HUES64 (cell line): ENCODE results near the gene KCNA2.

ENCODE experiments used
- H3K27ac ChIP-seq: 2 replicates; pipeline ENCODE4 v1.7.0; 2013; ENCODE audit warnings: low read depth, low read length, inconsistent platforms
- H3K27me3 ChIP-seq: 2 replicates; pipeline ENCODE4 v1.6.1; 2013; ENCODE audit warnings: mild to moderate bottlenecking, low read length; ENCODE audit not compliant: insufficient read depth
- H3K36me3 ChIP-seq: 2 replicates; pipeline ENCODE4 v1.6.1; 2013; ENCODE audit warnings: mild to moderate bottlenecking, low read length; ENCODE audit not compliant: insufficient read depth
- H3K4me1 ChIP-seq: 2 replicates; pipeline ENCODE4 v1.6.1; 2013; ENCODE audit warnings: mild to moderate bottlenecking, low read length, moderate library complexity; ENCODE audit not compliant: insufficient read depth
- H3K4me3 ChIP-seq: 2 replicates; pipeline ENCODE4 v1.5.1; 2013; ENCODE audit warnings: mild to moderate bottlenecking, low read length, moderate library complexity
- H3K9ac ChIP-seq: 2 replicates; pipeline ENCODE4 v1.6.1; 2013; ENCODE audit warnings: mild to moderate bottlenecking, low read depth, low read length
- H3K9me3 ChIP-seq: 2 replicates; pipeline ENCODE4 v1.6.1; 2013; ENCODE audit warnings: low read depth, low read length; ENCODE audit not compliant: insufficient read depth
- WGBS: fragments of 150-250, 120-280 bp; methylation state at CpG from one replicate; pipeline ENCODE4 v1.1.7; 2013; ENCODE audit warnings: missing lambda C conversion rate; 5-methylcytosine and 5-hydroxymethylcytosine counted together

KCNA2 gene

DNA sequence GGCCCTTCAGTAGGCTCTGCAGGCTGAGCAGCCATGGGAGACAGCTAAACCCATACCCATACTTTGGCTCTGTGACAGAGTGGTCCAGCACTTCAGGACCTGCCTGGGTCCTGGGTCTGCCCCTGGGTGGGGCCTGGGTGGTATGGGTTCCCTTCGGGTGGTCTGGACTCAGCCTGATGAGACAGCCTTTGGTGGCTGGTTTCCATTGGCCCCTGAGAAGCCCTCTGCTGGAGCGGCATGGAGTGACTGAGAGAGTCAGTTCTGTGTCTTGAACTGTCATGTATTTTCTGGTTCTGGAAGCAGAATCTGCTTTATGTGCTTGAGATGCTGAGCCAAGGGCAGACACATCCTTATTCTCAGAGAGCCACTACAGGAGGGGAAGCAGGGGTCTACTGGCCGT, 31.3 kb upstream of the KCNA2 start:
- Histone ChIP-seq H3K9ac (no peak overlapping the region), H3K36me3 (no peaks in the 10 kb centered on the region), H3K9me3 (no peaks in the 10 kb centered on the region), H3K4me1 (no peaks in the 10 kb centered on the region), H3K4me3 (no peak overlapping the region), H3K27me3 (no peaks in the 10 kb centered on the region), H3K27ac (no peak overlapping the region)
- 74% methylated on average over 3 of the region's 3 CpGs for WGBS

DNA sequence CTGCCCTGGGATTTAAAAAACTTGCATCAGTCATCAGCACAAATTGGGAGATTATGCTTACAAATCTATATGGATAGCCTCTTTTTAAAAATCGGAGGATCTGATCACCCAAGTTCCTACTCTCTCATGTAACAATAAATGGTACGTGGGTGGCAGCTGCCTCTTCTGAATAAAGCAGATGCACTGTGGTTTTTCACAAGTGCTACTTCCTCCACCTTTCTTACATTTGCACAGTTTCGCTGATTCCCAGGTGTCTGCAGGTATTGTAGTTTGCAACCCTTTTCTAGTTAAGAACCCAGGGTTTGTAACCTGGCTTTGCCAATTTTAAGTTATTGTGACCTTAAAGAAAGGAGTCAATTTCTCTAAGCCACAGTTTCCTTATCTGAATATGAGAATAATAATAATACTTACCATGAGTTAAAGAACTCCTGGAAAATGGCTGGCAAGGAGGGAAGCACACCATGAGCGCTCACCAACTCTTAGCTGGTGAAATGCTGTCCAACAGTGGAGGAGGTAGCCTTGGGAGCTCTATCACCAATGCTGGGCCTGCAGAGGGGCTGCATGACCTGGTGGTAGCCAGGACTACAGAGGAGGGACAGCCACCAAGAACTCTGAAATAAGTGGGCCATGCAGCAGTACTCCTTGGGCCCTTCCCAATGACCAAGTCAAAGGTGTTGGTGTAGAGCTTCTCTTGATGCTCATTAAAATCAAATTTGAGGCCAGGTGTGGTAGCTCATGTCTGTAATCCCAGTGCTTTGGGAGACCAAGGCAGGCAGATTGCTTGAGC, 30.2 kb upstream of the KCNA2 start:
- Histone ChIP-seq H3K36me3 (no peaks in the 10 kb centered on the region), H3K4me1 (no peaks in the 10 kb centered on the region), H3K27ac (no peak overlapping the region), H3K9me3 (no peaks in the 10 kb centered on the region), H3K27me3 (no peaks in the 10 kb centered on the region), H3K4me3 (no peak overlapping the region), H3K9ac (no peak overlapping the region)
- 93% methylated on average over 4 of the region's 4 CpGs for WGBS

GRCh38 chr1:110635434-110635833, 29.3 kb upstream of the KCNA2 start:
- no peak overlapping the region for H3K9ac ChIP-seq
- H3K27ac ChIP-seq, result no peak overlapping the region

GRCh38 chr1:110634455-110635311, 28.5 kb upstream of the KCNA2 start:
- WGBS, result 85% methylated on average over 7 of the region's 7 CpGs
- H3K9me3 ChIP-seq, result no peaks in the 10 kb centered on the region
- H3K4me1 ChIP-seq, result no peaks in the 10 kb centered on the region
- H3K27ac ChIP-seq, result no peak overlapping the region
- no peaks in the 10 kb centered on the region for H3K36me3 ChIP-seq
- no peak overlapping the region for H3K9ac ChIP-seq
- H3K27me3 ChIP-seq, result no peaks in the 10 kb centered on the region
- no peak overlapping the region for H3K4me3 ChIP-seq

More at GRCh38 chr1:110635434-110635833, 29.3 kb upstream of the KCNA2 start:
- H3K27me3 ChIP-seq, result no peaks in the 10 kb centered on the region
- no peaks in the 10 kb centered on the region for H3K36me3 ChIP-seq
- H3K4me1 ChIP-seq, result no peaks in the 10 kb centered on the region
- no peak overlapping the region for H3K4me3 ChIP-seq
- WGBS, result 87% methylated on average over 2 of the region's 2 CpGs
- H3K9me3 ChIP-seq, result no peaks in the 10 kb centered on the region

DNA sequence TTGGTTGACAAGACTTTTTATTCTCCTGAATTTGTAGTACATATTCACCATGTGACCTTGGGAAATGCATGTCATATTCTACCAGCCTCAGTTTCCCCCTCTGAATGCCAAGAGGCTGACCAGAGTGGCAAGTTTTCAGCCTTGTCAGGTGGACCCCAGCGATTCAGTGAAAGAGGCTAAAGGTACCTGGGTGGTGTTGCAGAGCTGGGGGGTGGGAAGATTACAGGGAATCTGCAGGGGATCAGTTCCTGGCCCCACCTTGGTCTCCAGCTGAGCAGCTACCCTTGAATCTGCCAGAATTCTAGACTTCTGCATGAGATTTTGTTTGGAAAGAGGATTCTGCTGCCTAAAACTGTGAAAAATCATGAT, 27.9 kb upstream of the KCNA2 start:
- H3K27ac ChIP-seq, result no peak overlapping the region
- 76% methylated on average over 1 of the region's 1 CpG for WGBS
- H3K9me3 ChIP-seq, result no peaks in the 10 kb centered on the region
- H3K4me1 ChIP-seq, result no peaks in the 10 kb centered on the region
- H3K36me3 ChIP-seq, result no peaks in the 10 kb centered on the region
- H3K27me3 ChIP-seq, result no peaks in the 10 kb centered on the region
- no peak overlapping the region for H3K4me3 ChIP-seq
- no peak overlapping the region for H3K9ac ChIP-seq

DNA sequence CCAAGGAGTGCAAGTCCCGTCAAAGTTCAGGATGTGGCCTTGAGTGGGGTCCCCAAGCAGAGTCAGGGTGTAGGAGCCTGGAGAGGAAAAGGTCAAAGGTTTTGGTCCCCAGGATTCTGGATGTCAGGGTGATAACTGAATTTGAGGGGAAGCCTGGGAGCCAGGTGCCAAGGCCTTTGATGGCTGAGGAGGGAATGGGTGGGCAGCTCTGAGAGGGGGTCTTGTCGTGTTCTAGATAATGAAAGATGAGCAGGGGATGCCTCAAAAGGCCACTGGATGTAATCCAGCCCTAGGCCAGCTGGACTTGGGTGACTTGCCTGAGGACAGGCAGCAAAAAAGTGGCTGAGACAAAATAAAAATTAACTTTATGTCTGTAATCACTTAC, 27.5 kb upstream of the KCNA2 start:
- Histone ChIP-seq H3K27me3 (no peaks in the 10 kb centered on the region), H3K9ac (no peak overlapping the region), H3K36me3 (no peaks in the 10 kb centered on the region), H3K4me3 (no peak overlapping the region), H3K9me3 (no peaks in the 10 kb centered on the region), H3K27ac (no peak overlapping the region), H3K4me1 (no peaks in the 10 kb centered on the region)
- 86% methylated on average over 2 of the region's 2 CpGs for WGBS

DNA sequence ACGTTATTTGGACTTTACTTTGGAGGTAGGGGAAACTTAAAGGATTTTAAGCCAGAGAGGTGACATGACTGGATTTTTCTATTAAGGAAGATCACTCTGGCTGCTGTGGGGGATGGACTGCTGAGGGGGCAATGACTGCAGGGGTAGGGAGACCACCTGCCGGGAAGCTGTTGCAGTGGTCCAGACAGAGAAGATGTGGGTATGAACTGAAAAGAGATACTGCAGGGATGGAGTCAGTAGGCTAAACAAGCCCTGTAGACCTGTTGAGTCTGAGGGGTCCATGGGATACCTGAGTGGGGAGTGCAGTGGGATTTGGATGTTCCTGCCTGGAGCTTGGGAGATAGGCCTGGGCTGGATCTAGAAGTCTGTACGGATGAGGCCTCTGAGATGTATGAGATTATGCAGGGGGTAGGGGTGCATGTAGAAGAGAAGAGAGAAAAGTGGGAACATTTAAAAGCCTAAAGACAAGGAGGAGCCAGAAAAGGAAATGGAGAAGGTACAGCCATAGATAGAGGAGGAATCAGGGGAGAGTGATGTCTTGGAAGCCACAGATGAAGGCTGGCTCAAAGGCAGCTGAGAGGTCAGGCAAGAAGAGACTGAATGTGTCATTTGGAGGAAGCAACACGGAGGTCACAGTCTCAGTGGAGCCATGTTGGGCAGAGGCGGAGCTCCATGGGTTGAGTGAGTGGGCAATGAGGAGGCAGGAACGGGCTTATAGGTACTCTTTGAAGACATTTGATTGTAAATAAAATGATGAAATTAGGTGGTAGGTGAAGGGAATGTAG, 25.9 kb upstream of the KCNA2 start:
- Histone ChIP-seq H3K4me3 (no peak overlapping the region), H3K9ac (no peak overlapping the region), H3K36me3 (no peaks in the 10 kb centered on the region), H3K9me3 (no peaks in the 10 kb centered on the region), H3K27ac (no peak overlapping the region), H3K27me3 (no peaks in the 10 kb centered on the region), H3K4me1 (no peaks in the 10 kb centered on the region)
- 80% methylated on average over 6 of the region's 6 CpGs for WGBS

DNA sequence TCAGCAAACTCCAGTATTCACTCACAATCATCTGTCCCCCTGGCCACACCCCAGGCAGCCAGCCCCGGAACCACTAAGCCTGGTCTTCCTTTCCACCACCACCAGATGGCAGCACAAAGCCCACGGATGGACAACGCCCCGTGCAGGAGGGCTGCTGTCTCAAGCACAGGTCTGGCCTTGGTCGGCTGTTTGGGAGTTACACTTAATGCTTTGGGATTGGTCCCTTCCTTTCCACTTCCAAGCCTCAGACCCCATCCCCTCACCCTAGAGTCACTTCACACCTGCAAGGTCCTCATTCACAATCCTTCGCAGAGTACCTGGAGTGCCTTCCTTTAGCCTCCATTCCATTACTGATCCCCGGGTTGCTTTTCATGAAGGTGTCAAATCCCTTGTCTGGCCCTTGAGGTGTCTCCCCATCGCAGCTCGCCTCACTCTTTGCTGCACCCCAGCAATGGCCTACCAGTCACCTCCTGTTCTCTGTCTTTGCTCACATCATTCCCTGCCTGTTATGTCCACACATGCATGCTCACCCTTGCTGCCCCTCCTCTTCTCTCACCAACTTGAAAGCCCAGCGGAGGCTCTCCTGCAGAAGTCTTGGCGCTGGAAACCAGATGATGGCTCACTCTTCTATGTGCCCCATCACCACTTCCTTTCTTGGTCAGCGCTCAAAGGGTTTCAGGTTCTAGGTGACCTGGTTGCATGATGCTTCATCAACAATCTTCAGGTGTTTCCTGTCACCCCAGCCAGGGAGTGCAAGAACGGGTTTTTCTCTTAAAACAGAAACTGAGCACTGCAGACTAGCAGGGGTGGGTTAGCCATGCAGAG, 24.9 kb upstream of the KCNA2 start:
- 50% methylated on average over 13 of the region's 13 CpGs for WGBS
- Histone ChIP-seq H3K9ac (no peak overlapping the region), H3K9me3 (no peaks in the 10 kb centered on the region), H3K27ac (no peak overlapping the region), H3K27me3 (no peaks in the 10 kb centered on the region), H3K4me3 (no peak overlapping the region), H3K36me3 (no peaks in the 10 kb centered on the region), H3K4me1 (no peaks in the 10 kb centered on the region)

DNA sequence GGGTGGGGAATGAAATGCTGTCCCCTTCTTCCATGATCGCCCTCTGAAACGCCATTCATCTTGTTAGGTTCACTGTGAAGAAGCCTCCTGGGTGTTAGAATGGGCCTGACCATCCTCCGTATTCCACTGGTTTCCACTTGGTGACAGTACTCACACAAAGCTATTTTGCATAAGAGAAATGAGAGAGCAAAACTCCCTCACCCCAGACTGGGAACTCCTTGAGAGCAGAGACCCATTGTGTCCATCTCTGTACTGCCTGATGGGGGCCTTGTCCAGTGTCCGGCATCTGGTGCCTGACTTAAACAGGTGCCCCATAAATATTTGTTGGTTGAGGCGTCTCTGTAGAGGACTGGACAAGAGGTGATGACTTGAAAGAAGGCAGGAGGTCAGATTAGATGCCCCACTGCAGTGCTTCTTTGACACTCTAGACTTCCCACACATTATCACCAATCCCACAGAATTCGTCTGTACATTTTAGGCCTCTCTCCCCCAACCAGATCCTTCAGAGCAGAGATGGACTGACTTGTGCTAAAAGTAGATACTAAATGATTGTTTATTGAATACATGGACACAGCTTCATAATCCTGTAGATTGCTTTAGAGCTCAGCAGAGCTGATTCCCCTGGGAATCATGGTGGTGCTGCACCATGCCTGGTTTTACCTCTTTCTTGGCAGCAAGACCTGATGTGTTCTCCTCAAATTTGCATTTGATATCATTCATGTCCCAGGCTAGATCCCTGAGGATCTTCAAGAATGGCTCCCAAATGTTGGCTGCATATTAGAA, 22.4 kb upstream of the KCNA2 start:
- WGBS, result 82% methylated on average over 6 of the region's 6 CpGs

DNA sequence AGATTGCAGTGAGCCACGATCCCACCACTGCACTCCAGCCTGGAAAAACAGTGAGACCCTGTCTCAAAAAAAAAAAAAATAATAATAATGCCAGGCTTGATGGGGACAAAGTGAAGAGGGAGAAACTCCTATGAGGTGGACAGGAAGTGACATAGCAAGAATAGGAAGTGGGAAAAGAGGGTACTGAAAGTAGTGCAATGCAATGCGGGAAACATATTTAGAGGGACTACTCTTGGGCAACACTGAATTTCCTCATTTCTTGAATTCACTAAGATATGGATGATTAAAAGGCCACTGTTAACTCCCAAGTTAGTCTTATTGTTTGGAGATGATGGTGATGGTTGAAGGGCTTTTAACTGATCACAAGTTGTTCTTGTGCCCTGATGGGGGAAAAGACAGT, 21.6 kb upstream of the KCNA2 start:
- 100% methylated on average over 1 of the region's 2 CpGs for WGBS
- Histone ChIP-seq H3K4me1 (no peaks in the 10 kb centered on the region), H3K27ac (no peak overlapping the region), H3K9me3 (no peaks in the 10 kb centered on the region), H3K27me3 (peaks cover 17% of the 10 kb centered on the region; the same call in 1 of the 2 replicates), H3K4me3 (no peak overlapping the region), H3K36me3 (no peaks in the 10 kb centered on the region), H3K9ac (no peak overlapping the region)

More for the DNA sequence above, 22.4 kb upstream of the KCNA2 start:
- no peaks in the 10 kb centered on the region for H3K36me3 ChIP-seq
- H3K27ac ChIP-seq, result no peak overlapping the region
- no peak overlapping the region for H3K4me3 ChIP-seq
- peaks cover 9% of the 10 kb centered on the region; the same call in 1 of the 2 replicates for H3K27me3 ChIP-seq
- no peak overlapping the region for H3K9ac ChIP-seq
- no peaks in the 10 kb centered on the region for H3K9me3 ChIP-seq
- no peaks in the 10 kb centered on the region for H3K4me1 ChIP-seq
